ENCODE measurements around the gene ORAI2. TPM values are rescaled to one million over a fixed set of nuclear protein-coding genes. Genes with fewer than 3 reads are reported as not detected.
"Not testable (repeated sequence)": the region's sequence is repeated elsewhere in the genome, so short reads cannot be mapped to it uniquely, and the experiment has no call there.

Gene ORAI2
- total RNA-seq, 2 donors from 2014 or later = 33.4 to 37.6 TPM

- Histone ChIP-seq H3K36me3 (peaks cover 15% of the 10 kb centered on the region), H3K27me3 (replicated peaks; ENCODE audit: insufficient read depth) (no peaks in the 10 kb centered on the region), H3K4me1 (ENCODE audit: control insufficient read depth in 1 of 2, low read depth in 2 of 2) (peaks cover 0 to 14% of the 10 kb centered on the region in 2 donors), H3K9me3 (no peaks in the 10 kb centered on the region), H3K27ac (no peak overlapping the region), H3K4me3 (no peak overlapping the region)
- no peak for TF ChIP-seq CTCF (IDR thresholded peaks at IDR 0.05)
- DNase-seq (ENCODE audit: low spot score) (no peak), ATAC-seq (ENCODE audit: insufficient number of reproducible peaks, low FRiP score, low read depth) (no peak)
These were observed 38.4 kb downstream of the ORAI2 start for GRCh38 chr7:102471791-102472125.

- Histone ChIP-seq H3K36me3 (peaks cover 15% of the 10 kb centered on the region), H3K27ac (no peak overlapping the region), H3K4me1 (ENCODE audit: control insufficient read depth in 1 of 2, low read depth in 2 of 2) (peaks cover 0 to 14% of the 10 kb centered on the region in 2 donors), H3K27me3 (replicated peaks; ENCODE audit: insufficient read depth) (no peaks in the 10 kb centered on the region), H3K9me3 (no peaks in the 10 kb centered on the region), H3K4me3 (no peak overlapping the region)
- DNase-seq (ENCODE audit: low spot score) (no peak), ATAC-seq (ENCODE audit: insufficient number of reproducible peaks, low FRiP score, low read depth) (no peak)
- TF ChIP-seq CTCF (IDR thresholded peaks at IDR 0.05) = no peak
These were observed 39.0 kb downstream of the ORAI2 start for GRCh38 chr7:102472126-102473041.

GRCh38 chr7:102473271-102473991, 40.1 kb downstream of the ORAI2 start:
- Histone ChIP-seq H3K4me1 (ENCODE audit: control insufficient read depth in 1 of 2, low read depth in 2 of 2) (peaks cover 0 to 14% of the 10 kb centered on the region in 2 donors), H3K27ac (no peak overlapping the region), H3K4me3 (no peak overlapping the region), H3K27me3 (replicated peaks; ENCODE audit: insufficient read depth) (no peaks in the 10 kb centered on the region), H3K36me3 (peaks cover 13% of the 10 kb centered on the region), H3K9me3 (no peaks in the 10 kb centered on the region)
- ATAC-seq (ENCODE audit: insufficient number of reproducible peaks, low FRiP score, low read depth) (no peak), DNase-seq (ENCODE audit: low spot score) (no peak)
- no peak for TF ChIP-seq CTCF (IDR thresholded peaks at IDR 0.05)

- not testable (repeated sequence) for H3K27ac ChIP-seq; ATAC-seq (ENCODE audit: insufficient number of reproducible peaks, low FRiP score, low read depth); H3K27me3 ChIP-seq (replicated peaks; ENCODE audit: insufficient read depth); H3K4me3 ChIP-seq; H3K9me3 ChIP-seq; DNase-seq (ENCODE audit: low spot score)
- H3K36me3 ChIP-seq = peaks cover 13% of the 10 kb centered on the region
- peaks cover 0 to 14% of the 10 kb centered on the region in 2 donors for H3K4me1 ChIP-seq (ENCODE audit: control insufficient read depth in 1 of 2, low read depth in 2 of 2)
These were observed 40.7 kb downstream of the ORAI2 start for GRCh38 chr7:102474116-102474515.

- H3K36me3 ChIP-seq = peaks cover 10% of the 10 kb centered on the region
- DNase-seq (ENCODE audit: low spot score); H3K9me3 ChIP-seq; ATAC-seq (ENCODE audit: insufficient number of reproducible peaks, low FRiP score, low read depth); H3K4me3 ChIP-seq; H3K27me3 ChIP-seq (replicated peaks; ENCODE audit: insufficient read depth): not testable (repeated sequence)
- H3K4me1 ChIP-seq (ENCODE audit: control insufficient read depth in 1 of 2, low read depth in 2 of 2) = peaks cover 0 to 14% of the 10 kb centered on the region in 2 donors
- peak overlapping the region in 1 of 2 donors; percentile 43 for H3K27ac ChIP-seq
These were observed 41.5 kb downstream of the ORAI2 start for GRCh38 chr7:102474736-102475435.
